Psoas muscle (tissue), 8 donors: ENCODE data around the gene CLCNKA. TPM values are rescaled to one million over a fixed set of nuclear protein-coding genes. Genes with fewer than 3 reads are reported as not detected.

Experiments
- ATAC-seq, 4 donors: fragments of 200-7000 bp; cut with Tn5 transposase; one replicate each; pipeline ENCODE4 v1.9.1; 2020; ENCODE audit warnings: moderate library complexity in 3 of 4, mild to moderate bottlenecking in 2 of 4
- DNase-seq, 2 donors: peaks; one replicate each; pipeline ENCODE4 v3.0.0-alpha.2; 2020
- H3K27ac ChIP-seq: fragments of 200-600 bp; one replicate; pipeline ENCODE4 v1.8.0; 2022
- H3K27me3 ChIP-seq, 3 donors: fragments of 200-600 bp in 1 of 3; one replicate each; pipeline versions ENCODE4 v1.6.1 to v1.8.0; 2013 to 2022; ENCODE audit warnings: low read length in 2 of 3, mild to moderate bottlenecking in 2 of 3, moderate library complexity in 1 of 3; ENCODE audit not compliant: insufficient read depth in 3 of 3
- H3K36me3 ChIP-seq, 2 donors: fragments of 200-600 bp in 1 of 2; one replicate each; pipeline versions ENCODE4 v1.6.1 to v1.8.0; 2013 to 2022; ENCODE audit warnings: low read depth in 1 of 2, mild to moderate bottlenecking in 1 of 2, moderate library complexity in 1 of 2; ENCODE audit not compliant: insufficient read depth in 1 of 2
- H3K4me1 ChIP-seq: fragments of 200-600 bp; one replicate; pipeline ENCODE4 v1.8.0; 2022
- H3K4me3 ChIP-seq: fragments of 200-600 bp; one replicate; pipeline ENCODE4 v1.8.0; 2022; ENCODE audit warnings: mild to moderate bottlenecking
- H3K9me3 ChIP-seq: fragments of 200-600 bp; one replicate; pipeline ENCODE4 v1.8.0; 2022
- WGBS, 3 donors: extraction: QIAGEN DNeasy Blood & Tissue Kit; methylation state at CpG; one replicate each; pipeline versions ENCODE4 v1.1.6 to v1.1.7; 2013; 5-methylcytosine and 5-hydroxymethylcytosine counted together
- intact Hi-C, 2 donors: fragments of 100-400 bp; cut with DNase I; formaldehyde crosslinking; loops; one replicate each; pipeline versions ENCODE4 v1.11.0 to v1.14.2; 2022
- polyA plus RNA-seq, 3 donors: library from polyadenylated mRNA; stranded (reverse); fragments of 200-250 nt; gene quantifications; one replicate each; pipeline ENCODE4 v1.2.3, GENCODE V29; 2013
- total RNA-seq, 4 donors: library from RNA; stranded (reverse); fragmentation: NEBNext Ultra II Directional in 2 of 4; extraction: Animal tissue kit (Norgen Biotek cat#: 25700) in 2 of 4; gene quantifications; one replicate each; pipeline versions ENCODE4 v1.2.1 to v1.2.4, GENCODE V29; 2021 to 2023
- TF ChIP-seq, protein P1 (sequence below): fragments of 200-600 bp; IDR thresholded peaks from one replicate; pipeline ENCODE4 v1.8.0; 2022; ENCODE audit warnings: antibody characterized with exemption
- donor health status: healthy with polysubstance abuse.
- donor health status: DM: no; HTN: no; CAD: no; lungs with moderate emphysema.
- donor health status: Bipolar disorder and iron deficiency.
- donor health status: healthy.
- donor health status: DM: yes; HTN: yes; CAD: no.
- donor health status: DM: no; HTN: no; CAD: no.
- donor health status: DM: no; HTN: no; CAD: no.
- donor health status: DM: yes; HTN: yes; CAD: no.

CLCNKA gene
- total and polyA plus RNA-seq, 7 donors: 0.30 to 2.2 (median 1.2) TPM

DNA sequence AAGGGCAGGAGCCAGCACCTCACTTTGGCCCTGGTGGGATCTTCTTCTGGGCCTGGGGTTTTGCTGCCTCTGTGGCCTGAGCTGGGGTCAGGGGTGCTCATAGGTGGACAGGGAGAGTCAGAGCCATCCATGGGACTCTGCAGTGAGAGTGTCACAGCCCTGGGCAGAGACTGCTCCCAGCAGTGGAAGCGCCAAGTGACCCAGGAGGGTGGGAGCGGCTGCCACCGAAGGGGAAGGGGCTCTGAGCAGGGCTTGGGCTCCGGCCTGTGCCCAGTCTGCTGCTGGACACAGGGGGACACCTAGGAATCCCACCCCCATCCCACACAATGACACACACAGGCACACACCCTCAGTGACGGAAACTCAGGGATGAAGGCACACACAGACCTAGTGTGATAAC lies 22.1 kb downstream of the CLCNKA start:
- intact Hi-C loops: loop anchor here in 1 of 2 donors (1.0 kb wide), 1 partner anchor 23 kb away; no protein-coding TSS in a partner anchor
- no peak overlapping the region for H3K27ac ChIP-seq
- no peaks in the 10 kb centered on the region for H3K9me3 ChIP-seq
- peaks cover 5% of the 10 kb centered on the region for H3K4me1 ChIP-seq
- 96% methylated on average over 5 of the region's 5 CpGs for WGBS, 3 donors
- no peak overlapping the region for H3K4me3 ChIP-seq
- no peaks in the 10 kb centered on the region for H3K27me3 ChIP-seq
- no peak for DNase-seq
- no peak for ATAC-seq
- TF ChIP-seq, protein P1, sequence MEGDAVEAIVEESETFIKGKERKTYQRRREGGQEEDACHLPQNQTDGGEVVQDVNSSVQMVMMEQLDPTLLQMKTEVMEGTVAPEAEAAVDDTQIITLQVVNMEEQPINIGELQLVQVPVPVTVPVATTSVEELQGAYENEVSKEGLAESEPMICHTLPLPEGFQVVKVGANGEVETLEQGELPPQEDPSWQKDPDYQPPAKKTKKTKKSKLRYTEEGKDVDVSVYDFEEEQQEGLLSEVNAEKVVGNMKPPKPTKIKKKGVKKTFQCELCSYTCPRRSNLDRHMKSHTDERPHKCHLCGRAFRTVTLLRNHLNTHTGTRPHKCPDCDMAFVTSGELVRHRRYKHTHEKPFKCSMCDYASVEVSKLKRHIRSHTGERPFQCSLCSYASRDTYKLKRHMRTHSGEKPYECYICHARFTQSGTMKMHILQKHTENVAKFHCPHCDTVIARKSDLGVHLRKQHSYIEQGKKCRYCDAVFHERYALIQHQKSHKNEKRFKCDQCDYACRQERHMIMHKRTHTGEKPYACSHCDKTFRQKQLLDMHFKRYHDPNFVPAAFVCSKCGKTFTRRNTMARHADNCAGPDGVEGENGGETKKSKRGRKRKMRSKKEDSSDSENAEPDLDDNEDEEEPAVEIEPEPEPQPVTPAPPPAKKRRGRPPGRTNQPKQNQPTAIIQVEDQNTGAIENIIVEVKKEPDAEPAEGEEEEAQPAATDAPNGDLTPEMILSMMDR: no peak
- no peaks in the 10 kb centered on the region for H3K36me3 ChIP-seq

DNA sequence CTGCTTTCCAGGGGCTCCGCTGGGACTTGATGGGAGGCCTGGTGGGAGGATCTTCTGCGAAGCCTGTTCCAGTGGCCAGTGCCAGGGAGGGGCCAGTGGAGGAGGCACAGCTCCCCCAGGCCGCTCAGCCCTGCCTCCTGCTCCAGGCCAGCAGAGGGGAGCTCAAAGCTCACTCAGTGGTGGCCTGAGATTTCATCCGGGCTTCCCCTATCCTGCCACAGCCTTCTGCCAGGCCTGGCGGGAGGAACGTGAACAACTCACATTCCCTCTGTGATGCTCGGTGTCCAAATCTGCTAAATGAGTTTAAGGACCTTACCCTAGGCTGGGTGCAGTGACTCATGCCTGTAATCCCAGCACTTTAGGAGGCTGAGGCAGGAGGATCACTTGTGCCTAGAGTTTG lies 25.0 kb downstream of the CLCNKA start:
- DNase-seq (no peak), ATAC-seq (peak in 1 of 4 donors; percentile 29)
- Histone ChIP-seq H3K4me3 (no peak overlapping the region), H3K9me3 (no peaks in the 10 kb centered on the region), H3K4me1 (peaks cover 7% of the 10 kb centered on the region), H3K27ac (no peak overlapping the region), H3K27me3 (no peaks in the 10 kb centered on the region), H3K36me3 (no peaks in the 10 kb centered on the region)
- TF ChIP-seq, protein P1: peak; percentile 20
- WGBS, 3 donors: 65 to 70% (median 66%) methylated on average over 7 of the region's 7 CpGs
- intact Hi-C loops: no loop called here

DNA sequence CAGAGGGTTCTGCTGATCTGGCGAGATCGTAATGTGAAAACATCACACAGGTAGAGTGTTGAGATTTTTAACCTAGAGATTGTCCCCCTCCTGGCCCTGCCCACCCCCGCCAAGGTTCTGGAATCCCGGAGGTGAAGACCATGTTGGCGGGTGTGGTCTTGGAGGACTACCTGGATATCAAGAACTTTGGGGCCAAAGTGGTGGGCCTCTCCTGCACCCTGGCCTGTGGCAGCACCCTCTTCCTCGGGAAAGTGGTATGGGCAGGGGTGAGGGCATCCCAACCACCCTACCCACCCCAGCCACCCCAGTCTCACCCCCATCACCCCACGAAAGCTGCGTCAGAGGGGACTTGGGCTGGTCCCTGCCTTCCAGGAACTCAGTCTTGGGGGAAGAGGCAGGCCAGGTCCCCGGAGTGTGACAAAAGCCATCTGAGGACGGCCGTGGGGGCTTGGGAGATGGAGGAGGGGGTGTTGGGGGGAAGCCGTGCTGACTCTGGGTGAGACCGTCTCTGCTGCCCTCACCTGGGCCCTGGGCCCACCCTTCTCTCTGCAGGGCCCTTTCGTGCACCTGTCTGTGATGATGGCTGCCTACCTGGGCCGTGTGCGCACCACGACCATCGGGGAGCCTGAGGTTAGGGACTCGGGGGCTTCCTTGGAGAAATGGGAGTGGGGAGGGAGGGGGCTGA lies 26.1 kb downstream of the CLCNKA start:
- Histone ChIP-seq H3K9me3 (no peaks in the 10 kb centered on the region), H3K36me3 (no peaks in the 10 kb centered on the region), H3K27ac (no peak overlapping the region), H3K4me1 (peaks cover 7% of the 10 kb centered on the region), H3K27me3 (no peaks in the 10 kb centered on the region), H3K4me3 (no peak overlapping the region)
- TF ChIP-seq, protein P1: no peak
- ATAC-seq: no peak
- intact Hi-C loops: no loop called here
- no peak for DNase-seq
- 64 to 86% (median 70%) methylated on average over 12 to 19 of the region's 19 CpGs for WGBS, 3 donors

DNA sequence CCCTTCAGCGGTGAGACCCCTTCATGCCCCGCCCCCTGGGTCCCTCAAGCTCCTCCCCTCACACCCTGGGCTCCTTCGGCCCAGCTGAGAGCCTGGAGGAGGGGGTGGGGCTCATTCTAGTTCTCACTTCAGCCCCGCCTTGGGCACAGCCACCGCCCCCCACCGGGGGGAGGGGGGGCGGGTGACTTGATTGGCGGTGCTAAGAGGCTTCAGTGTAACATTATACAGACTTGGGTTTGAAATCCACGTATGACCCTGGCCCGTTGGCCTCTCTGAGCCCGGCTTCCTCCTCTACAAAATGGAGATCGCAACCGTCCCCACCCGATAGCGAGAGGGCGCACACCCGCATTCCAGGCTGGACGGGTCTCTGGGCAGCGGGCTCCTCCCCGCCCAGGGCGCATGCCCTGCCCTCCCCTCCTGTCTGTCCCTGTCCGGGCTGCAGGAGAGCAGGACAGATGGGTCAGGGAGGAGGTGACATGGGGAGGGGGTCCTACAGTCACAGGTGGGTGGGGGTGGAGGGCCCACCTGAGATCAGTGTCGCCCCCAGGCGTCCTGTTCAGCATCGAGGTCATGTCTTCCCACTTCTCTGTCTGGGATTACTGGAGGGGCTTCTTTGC lies 26.8 kb downstream of the CLCNKA start:
- Histone ChIP-seq H3K27ac (no peak overlapping the region), H3K36me3 (no peaks in the 10 kb centered on the region), H3K27me3 (no peaks in the 10 kb centered on the region), H3K4me3 (peak overlapping the region; percentile 60), H3K9me3 (no peaks in the 10 kb centered on the region), H3K4me1 (peaks cover 7% of the 10 kb centered on the region)
- DNase-seq (peak; percentile 40 to 57), ATAC-seq (peak; percentile 20 to 57 (median 30))
- 3 to 4% (median 3%) methylated on average over 22 to 25 of the region's 25 CpGs for WGBS, 3 donors
- TF ChIP-seq, protein P1: no peak
- intact Hi-C loops: no loop called here
